ENCODE data around the gene OSGIN1. TPM values are rescaled to one million over a fixed set of nuclear protein-coding genes. Genes with fewer than 3 reads are reported as not detected.
"Not testable (repeated sequence)": the region's sequence is repeated elsewhere in the genome, so short reads cannot be mapped to it uniquely, and the experiment has no call there.

OSGIN1 gene
- polyA plus RNA-seq, 1 experiment: 6.2 TPM

DNA sequence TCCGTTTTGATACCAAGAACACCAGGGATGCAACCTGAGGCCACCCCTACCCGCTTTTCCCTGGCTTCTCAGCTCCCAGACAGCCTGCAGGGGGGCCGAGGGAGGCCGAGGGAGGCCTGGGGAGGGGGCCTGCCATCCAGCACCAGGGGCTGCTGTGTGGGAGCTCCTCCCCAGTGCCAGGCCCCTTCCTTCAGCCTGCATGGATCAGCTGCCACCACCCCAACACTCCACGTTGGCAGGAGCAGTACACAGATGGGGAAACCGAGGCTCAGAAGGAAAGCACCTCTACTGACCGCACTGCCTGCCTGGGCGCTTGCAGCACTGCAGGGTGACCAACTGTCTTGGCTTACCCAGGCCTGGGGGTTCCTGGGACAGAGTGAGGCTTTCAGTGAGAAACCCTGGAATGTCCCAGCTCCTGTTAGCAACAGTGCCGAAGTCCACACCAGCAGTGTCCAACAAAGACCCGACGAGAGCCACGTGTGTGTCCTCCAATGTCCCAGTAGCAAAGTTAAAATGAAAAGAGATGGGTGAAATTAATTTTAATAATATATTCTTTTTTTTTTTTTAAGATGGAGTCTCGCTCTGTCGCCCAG lies 5.3 kb upstream of the OSGIN1 start:
- DNase-seq (ENCODE audit: low read depth, low spot score): no peak
- TF ChIP-seq, protein P1, sequence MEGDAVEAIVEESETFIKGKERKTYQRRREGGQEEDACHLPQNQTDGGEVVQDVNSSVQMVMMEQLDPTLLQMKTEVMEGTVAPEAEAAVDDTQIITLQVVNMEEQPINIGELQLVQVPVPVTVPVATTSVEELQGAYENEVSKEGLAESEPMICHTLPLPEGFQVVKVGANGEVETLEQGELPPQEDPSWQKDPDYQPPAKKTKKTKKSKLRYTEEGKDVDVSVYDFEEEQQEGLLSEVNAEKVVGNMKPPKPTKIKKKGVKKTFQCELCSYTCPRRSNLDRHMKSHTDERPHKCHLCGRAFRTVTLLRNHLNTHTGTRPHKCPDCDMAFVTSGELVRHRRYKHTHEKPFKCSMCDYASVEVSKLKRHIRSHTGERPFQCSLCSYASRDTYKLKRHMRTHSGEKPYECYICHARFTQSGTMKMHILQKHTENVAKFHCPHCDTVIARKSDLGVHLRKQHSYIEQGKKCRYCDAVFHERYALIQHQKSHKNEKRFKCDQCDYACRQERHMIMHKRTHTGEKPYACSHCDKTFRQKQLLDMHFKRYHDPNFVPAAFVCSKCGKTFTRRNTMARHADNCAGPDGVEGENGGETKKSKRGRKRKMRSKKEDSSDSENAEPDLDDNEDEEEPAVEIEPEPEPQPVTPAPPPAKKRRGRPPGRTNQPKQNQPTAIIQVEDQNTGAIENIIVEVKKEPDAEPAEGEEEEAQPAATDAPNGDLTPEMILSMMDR (IDR thresholded peaks at IDR 0.05; ENCODE audit: low read depth, low read length): no peak
- H3K27me3 ChIP-seq (ENCODE audit: control insufficient read depth, insufficient read depth, low read length): peaks cover 8% of the 10 kb centered on the region
- H3K4me3 ChIP-seq (ENCODE audit: low read depth, low read length): no peak overlapping the region
- no peak overlapping the region for H3K27ac ChIP-seq (ENCODE audit: low read depth, low read length)
- H3K9me3 ChIP-seq (ENCODE audit: control insufficient read depth, insufficient read depth, low read length): no peaks in the 10 kb centered on the region
- ChIA-PET POLR2A (no interaction called here), CTCF (interaction anchor here (1.5 to 2.4 kb wide), 2 partner anchors 19 to 118 kb away, joined by 4 to 7 read pairs; no protein-coding TSS in a partner anchor)

DNA sequence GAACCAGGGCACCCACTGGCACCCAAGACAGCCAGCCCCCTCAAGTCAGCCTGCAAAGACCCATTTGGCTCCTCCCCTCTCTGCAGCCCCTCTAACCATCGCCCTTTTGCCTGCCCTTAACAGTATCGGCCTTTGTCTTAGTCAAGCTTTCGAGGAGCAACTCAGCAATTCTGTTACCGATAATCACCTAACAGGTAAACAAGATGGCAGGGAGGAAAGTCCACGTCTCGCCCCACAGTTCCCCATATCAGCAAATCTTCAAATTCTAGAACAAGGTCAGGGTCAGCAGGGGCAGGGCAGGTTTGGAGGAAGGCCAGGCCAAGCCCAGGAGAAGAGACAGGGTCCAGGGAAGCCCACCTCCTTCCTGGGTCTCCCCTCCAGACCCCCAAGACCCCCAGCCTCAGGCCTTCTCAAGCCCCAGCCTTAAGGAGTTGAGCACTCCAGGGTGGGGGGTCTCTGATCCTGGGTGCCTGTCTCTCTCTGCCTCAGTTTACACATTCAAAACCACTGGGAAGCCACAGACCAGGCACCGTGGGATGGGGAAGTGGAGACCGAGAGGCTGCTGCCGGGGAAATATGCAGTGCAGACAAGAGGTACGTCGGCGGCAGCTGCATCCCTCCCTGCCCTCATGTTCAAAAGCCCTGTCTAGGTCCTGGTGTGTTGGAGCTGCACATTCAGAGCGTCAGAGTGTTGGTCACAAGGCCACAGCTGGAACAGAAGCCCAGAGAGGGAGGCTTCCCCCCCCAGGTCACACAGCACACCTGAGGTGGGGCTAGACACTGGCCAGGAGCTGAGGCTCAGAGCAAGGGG lies 3.9 kb upstream of the OSGIN1 start:
- no peak overlapping the region for H3K27ac ChIP-seq (ENCODE audit: low read depth, low read length)
- H3K27me3 ChIP-seq (ENCODE audit: control insufficient read depth, insufficient read depth, low read length): peaks cover 2% of the 10 kb centered on the region
- TF ChIP-seq, protein P1 (IDR thresholded peaks at IDR 0.05; ENCODE audit: low read depth, low read length): no peak
- DNase-seq (ENCODE audit: low read depth, low spot score): no peak
- no peak overlapping the region for H3K4me3 ChIP-seq (ENCODE audit: low read depth, low read length)
- CTCF ChIA-PET: interaction anchor here (0.6 kb wide), 1 partner anchor 238 kb away, joined by 3 read pairs; the partner anchor contains the start of gene TAF1C
- no peaks in the 10 kb centered on the region for H3K9me3 ChIP-seq (ENCODE audit: control insufficient read depth, insufficient read depth, low read length)
- POLR2A ChIA-PET: no interaction called here

DNA sequence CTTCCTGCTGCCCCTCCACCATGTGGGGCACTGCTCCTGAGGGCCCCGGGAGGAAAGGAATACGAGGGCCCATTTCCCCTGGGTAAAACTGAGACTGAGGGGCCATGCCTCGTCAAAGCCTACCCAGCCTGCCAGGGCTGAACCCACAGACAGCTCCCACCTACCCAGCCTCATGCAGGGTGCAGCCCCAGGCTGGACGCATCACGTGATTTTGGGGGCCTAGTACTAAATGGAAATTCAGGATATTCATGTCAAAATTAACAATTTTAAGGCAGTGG lies 3.4 kb upstream of the OSGIN1 start:
- DNase-seq (ENCODE audit: low read depth, low spot score): no peak
- TF ChIP-seq, protein P1 (IDR thresholded peaks at IDR 0.05; ENCODE audit: low read depth, low read length): no peak
- no peak overlapping the region for H3K4me3 ChIP-seq (ENCODE audit: low read depth, low read length)
- CTCF ChIA-PET: interaction anchor here (0.6 kb wide), 1 partner anchor 238 kb away, joined by 3 read pairs; the partner anchor contains the start of gene TAF1C
- H3K27ac ChIP-seq (ENCODE audit: low read depth, low read length): no peak overlapping the region
- H3K27me3 ChIP-seq (ENCODE audit: control insufficient read depth, insufficient read depth, low read length): peaks cover 2% of the 10 kb centered on the region
- no peaks in the 10 kb centered on the region for H3K9me3 ChIP-seq (ENCODE audit: control insufficient read depth, insufficient read depth, low read length)
- POLR2A ChIA-PET: no interaction called here

DNA sequence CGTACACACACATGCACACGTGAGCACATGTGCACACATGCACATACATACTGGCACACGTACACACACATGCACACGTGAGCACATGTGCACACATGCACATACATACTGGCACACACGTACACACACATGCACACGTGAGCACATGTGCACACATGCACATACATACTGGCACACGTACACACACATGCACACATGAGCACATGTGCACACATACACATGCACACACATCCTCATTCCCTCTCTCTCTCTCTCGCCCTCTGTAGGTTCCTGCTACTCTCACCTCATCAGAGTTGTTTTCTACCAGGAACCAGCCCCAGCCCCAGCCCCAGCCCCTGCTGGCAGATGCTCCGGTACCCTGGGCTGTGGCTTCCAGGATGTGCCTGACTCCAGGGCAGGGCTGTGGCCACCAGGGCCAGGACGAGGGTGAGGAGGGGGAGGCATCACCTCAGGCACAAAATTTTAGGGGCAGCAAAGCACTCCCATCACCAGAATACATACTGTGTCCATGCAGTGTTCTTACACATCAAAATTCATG lies 2.1 kb upstream of the OSGIN1 start:
- POLR2A ChIA-PET; H3K27me3 ChIP-seq (ENCODE audit: control insufficient read depth, insufficient read depth, low read length); H3K4me3 ChIP-seq (ENCODE audit: low read depth, low read length); H3K9me3 ChIP-seq (ENCODE audit: control insufficient read depth, insufficient read depth, low read length); DNase-seq (ENCODE audit: low read depth, low spot score); H3K27ac ChIP-seq (ENCODE audit: low read depth, low read length): not testable (repeated sequence)
- CTCF ChIA-PET: interaction anchor here (1.0 kb wide), 1 partner anchor 115 kb away, joined by 3 read pairs; no protein-coding TSS in a partner anchor

DNA sequence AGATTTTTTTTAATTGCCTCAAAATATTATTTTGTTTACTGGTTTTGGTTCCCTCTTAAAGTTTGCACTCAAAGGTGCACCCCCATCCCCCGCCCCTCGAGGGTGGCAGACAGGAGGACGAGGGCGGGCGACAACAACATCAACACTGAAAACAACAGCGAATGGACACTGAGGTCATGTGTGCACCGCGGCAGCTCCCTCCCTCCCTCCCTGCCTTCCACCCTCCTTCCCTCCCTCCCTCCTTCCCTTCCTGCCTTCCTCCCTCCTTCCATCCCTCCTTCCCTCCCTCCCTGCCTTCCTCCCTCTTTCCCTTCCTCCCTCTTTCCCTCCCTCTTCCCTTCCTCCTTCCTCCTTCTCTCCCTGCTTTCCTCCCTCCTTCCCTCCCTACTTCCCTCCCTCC lies 1.5 kb upstream of the OSGIN1 start:
- H3K4me3 ChIP-seq (ENCODE audit: low read depth, low read length): no peak overlapping the region
- POLR2A ChIA-PET: no interaction called here
- TF ChIP-seq, protein P1 (IDR thresholded peaks at IDR 0.05; ENCODE audit: low read depth, low read length): no peak
- CTCF ChIA-PET: interaction anchor here (1.0 kb wide), 1 partner anchor 114 kb away, joined by 3 read pairs; no protein-coding TSS in a partner anchor
- H3K27ac ChIP-seq (ENCODE audit: low read depth, low read length): no peak overlapping the region
- DNase-seq (ENCODE audit: low read depth, low spot score): no peak
- H3K27me3 ChIP-seq (ENCODE audit: control insufficient read depth, insufficient read depth, low read length): no peaks in the 10 kb centered on the region
- no peaks in the 10 kb centered on the region for H3K9me3 ChIP-seq (ENCODE audit: control insufficient read depth, insufficient read depth, low read length)
